C4-2B (cell line): ENCODE results near the gene FANCE.

Experiments used
- ZFX ChIP-seq: fragments of 450-650 bp; IDR thresholded peaks from 2 replicates; pipeline ENCODE4 v1.6.1; 2017
- TF ChIP-seq, protein P1 (sequence below): fragments of 450-650 bp; conservative IDR thresholded peaks from 2 replicates; pipeline ENCODE4 v1.5.1; 2017; ENCODE audit warnings: mild to moderate bottlenecking

DNA sequence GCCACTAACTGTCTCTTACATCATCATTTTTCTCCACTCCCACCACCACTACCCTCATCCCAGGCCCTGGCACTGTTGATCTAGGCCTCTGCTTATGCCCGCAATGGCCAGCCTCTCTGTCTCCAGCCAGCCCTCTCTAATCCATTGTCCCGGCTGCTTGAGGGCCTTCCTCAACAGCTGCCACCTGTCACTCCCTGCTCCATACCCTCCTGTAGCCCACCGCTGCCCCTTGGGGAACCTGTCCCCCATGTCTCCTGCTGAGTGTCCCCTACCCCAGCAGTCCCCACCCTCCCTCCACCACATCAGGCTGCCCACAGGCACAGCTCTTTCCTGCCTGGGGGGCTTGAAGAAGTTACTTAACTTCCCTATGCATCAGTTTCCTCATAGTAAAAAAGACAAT, 31.4 kb downstream of the FANCE start:
- TF ChIP-seq, protein P1, sequence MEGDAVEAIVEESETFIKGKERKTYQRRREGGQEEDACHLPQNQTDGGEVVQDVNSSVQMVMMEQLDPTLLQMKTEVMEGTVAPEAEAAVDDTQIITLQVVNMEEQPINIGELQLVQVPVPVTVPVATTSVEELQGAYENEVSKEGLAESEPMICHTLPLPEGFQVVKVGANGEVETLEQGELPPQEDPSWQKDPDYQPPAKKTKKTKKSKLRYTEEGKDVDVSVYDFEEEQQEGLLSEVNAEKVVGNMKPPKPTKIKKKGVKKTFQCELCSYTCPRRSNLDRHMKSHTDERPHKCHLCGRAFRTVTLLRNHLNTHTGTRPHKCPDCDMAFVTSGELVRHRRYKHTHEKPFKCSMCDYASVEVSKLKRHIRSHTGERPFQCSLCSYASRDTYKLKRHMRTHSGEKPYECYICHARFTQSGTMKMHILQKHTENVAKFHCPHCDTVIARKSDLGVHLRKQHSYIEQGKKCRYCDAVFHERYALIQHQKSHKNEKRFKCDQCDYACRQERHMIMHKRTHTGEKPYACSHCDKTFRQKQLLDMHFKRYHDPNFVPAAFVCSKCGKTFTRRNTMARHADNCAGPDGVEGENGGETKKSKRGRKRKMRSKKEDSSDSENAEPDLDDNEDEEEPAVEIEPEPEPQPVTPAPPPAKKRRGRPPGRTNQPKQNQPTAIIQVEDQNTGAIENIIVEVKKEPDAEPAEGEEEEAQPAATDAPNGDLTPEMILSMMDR: no peak
- no peak for TF ChIP-seq ZFX
